GM18873 (cell line): ENCODE data around the gene COL11A1.
"Not testable (repeated sequence)": the region's sequence is repeated elsewhere in the genome, so short reads cannot be mapped to it uniquely, and the experiment has no call there.

Source experiments
- ATAC-seq: cut with Tn5 transposase; IDR thresholded peaks from one replicate; pipeline ENCODE4 v1.9.1; 2021; ENCODE audit warnings: mild to moderate bottlenecking, moderate library complexity, moderate number of reproducible peaks; ENCODE audit not compliant: unreplicated experiment, low FRiP score

Gene COL11A1

DNA sequence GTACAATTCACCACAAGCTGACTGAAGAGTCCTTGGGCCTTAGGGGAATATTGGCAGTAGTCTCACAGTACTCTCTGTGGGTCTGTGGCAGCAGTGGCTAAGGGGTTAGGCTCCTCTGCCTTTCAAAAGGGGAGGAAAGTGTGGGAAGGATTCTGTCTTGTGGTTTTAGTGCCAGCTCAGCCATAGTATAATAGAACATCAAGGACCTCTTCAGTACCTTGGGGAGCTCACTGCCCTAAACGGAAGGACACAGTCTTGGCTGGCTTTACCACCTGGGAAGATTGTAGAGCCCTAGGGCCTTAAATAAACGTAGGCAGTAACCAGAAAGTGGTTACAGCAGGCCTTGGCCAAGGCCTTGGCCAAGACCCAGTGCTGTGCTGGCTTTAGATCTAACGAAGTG is 265.7 kb downstream of the COL11A1 start:
- ATAC-seq, result no peak

DNA sequence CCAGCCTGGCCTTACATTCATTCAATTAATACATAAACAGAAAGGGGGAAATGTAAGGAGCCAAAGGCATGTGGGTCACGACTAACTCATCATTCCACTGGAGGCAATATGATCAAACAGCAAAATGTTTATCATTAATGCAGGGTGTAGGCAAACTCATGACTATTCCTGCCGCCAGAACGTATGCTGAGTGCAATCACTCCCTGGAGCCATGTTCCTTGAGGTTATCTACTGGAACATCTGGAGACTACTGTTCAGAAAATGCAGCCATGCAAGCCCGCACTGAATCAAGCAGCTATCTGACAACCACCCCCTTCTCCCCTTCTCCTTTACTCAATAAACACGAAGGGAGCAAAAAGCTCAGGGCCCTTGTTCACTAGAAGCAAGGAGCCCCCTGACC is 267.6 kb downstream of the COL11A1 start:
- no peak for ATAC-seq

DNA sequence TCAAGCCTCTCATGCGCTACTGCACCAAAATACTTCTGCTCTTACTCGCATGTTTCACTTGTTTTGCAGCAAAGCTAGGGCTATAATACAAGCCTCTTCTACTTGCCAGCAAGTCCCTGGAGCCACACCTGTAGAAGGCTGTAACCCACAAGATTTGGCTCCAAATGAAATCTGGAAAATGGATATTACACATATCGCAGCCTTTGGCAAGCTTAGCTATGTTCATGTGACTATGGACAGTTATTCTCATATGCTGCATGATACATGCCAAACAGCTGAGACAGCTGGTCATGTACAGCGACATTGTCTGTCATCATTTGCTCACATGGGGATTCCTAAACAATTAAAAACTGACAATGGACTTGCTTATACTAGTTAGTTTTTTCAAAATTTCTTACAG is 270.3 kb downstream of the COL11A1 start:
- ATAC-seq, result no peak

DNA sequence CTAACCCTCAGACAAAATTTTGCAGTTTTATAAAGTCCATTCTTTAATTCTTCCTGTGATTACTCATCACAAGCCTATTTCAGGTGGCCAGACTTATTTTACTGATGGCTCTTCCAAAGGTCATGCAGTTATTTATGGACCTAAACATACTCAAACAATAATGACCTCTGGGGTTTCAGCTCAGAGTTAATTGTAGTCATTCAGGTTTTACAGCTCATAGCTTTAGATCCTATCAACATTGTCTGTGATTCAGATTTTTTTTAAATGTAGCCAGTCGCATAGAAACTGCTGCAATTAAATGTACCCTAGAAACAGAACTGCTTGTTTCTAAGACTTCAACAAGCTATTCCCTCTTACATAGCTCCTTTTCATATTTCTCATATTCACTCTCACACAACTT is 270.8 kb downstream of the COL11A1 start:
- ATAC-seq, result no peak

DNA sequence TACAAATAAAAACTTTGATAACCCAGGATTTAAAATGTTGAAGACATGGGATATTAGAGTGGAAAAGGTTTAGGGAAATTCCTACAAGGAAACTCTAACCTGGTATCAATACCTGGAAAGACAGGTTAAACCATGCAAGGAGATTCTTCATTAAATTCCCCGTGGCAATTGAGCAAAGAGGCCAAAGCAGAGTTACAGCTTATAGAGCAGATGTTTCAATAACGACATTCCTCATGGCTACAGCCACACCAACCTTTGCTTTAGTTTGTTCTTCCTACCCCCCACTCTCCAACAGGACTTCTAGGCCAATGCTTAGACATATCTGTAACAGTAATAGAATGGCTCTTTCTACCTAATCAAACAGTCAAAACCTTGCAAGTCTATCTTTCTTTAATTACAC is 271.3 kb downstream of the COL11A1 start:
- ATAC-seq, result no peak

DNA sequence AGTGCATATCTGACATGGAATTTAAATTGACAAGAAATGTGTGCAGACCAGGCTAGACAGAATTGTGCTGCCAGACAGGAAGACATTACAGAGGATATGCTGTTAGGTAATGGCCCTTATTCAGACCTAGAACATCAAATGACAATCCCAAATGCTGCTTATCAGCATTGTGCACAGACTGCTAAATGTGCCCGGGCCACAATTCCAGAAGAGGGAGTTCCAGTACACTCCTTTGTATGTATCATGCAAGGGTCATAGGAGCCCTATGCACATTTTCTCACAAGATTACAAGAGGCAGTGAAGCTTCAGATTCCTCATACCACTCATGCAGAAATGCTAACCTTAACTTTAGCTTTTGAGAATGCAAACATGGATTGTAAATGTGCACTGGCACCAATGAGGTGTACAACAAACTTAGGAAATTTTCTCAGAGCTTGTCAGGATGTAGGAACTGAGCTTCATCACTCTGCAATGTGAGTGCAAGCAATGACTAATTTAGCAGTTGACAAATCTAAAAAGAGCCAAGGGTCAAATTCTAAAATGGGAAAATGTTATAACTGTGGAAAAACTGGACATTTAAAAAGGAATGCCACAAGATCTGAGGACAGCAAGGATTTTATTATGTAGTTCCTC is 273.5 kb downstream of the COL11A1 start:
- ATAC-seq, result no peak

DNA sequence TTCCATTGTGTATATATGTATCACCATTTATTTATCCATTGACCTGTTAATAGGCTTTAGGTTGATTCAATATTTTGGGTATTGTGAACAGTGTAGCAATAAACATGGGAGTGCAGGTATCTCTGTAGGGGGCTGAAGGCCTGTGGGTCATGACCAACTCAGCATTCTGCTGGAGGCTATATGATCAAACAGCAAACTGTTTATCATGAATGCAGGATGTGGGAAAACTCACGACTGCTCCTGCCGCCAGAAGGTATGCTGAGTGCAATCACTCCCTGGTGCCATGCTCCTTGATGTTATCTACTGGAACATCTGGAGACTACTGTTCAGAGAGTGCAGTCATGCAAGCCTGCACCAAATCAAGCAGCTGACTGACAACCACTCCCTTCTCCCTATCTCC is 275.2 kb downstream of the COL11A1 start:
- ATAC-seq, result no peak

DNA sequence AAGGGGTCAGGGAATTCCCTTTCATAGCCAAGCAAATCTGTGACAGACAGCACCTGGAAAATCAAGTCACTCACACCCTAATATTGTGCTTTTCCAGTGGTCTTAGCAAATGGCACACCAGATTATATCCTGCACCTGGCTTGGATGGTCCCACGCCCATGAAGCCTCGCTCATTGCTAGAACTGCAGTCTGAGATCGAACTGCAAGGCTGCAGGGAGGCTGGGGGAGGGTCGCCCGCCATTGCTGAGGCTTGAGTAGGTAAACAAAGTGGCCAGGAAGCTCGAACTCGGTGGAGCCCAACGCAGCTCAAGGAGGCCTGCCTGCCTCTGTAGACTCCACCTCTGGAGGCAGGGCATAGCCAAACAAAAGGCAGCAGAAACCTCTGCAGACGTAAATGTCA is 281.6 kb downstream of the COL11A1 start:
- not testable (repeated sequence) for ATAC-seq
